Forelimb muscle (tissue), 1 donor: ENCODE data around the gene GPANK1. TPM values are rescaled to one million over a fixed set of nuclear protein-coding genes. Genes with fewer than 3 reads are reported as not detected.

ENCODE experiments used
- DNase-seq: peaks from one replicate; pipeline ENCODE4 v3.0.0-alpha.2; 2013; ENCODE audit warnings: low read depth
- polyA plus RNA-seq: library from polyadenylated mRNA; unstranded; fragments of 120-200 nt; gene quantifications from one replicate; pipeline ENCODE4 v1.2.1, GENCODE V29; 2013; ENCODE audit not compliant: insufficient read length

GPANK1 gene
- polyA plus RNA-seq, 1 donor = 14.1 TPM

- no peak for DNase-seq
These were observed 21.8 kb downstream of the GPANK1 start for GRCh38 chr6:31642798-31643570.

GRCh38 chr6:31641370-31641769 is 23.4 kb downstream of the GPANK1 start:
- DNase-seq = no peak

DNA sequence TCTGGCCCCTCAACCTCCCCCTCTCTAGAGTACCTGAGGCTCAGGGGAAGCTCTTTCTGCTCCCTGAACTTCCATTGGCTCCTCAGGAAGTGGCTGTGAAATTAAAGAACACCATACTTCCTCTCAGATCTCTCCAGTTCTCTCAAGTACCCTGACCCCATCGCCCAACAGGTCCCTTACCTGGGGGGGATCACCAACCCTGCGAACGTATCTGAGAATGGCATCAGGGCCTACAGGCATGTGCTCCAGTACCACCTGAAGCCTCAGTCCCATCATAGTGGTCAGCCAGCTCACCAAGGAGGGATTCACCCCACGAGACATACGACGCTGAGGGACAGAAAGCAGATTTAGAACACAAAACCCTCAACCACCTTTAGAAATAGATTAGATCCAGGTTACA is 24.2 kb downstream of the GPANK1 start:
- no peak for DNase-seq

DNA sequence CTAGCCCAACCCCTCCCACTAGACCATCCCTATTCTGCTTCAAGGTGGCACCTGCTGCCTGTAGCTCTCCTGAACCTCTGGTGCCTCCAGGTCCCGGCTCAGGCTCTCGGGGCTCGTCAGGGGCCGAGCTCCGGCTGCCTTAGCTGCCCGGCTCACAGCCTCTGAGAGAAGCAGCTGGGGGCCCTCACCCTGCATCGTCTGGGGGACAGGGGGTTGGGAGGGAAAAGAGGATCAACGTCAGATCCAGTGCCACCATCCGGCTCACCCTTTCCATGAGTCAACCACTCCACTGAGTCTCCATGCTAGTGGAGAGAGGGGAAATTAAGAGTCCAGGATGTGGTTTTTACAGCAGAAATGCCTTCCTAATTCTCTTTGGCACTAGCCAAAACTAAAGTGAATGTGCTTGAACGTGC is 25.3 kb downstream of the GPANK1 start:
- no peak for DNase-seq

- no peak for DNase-seq
These were observed 25.8 kb downstream of the GPANK1 start for GRCh38 chr6:31639043-31639442.

- DNase-seq = no peak
These were observed 27.9 kb downstream of the GPANK1 start for GRCh38 chr6:31636698-31637596.

- no peak for DNase-seq
These were observed 29.7 kb downstream of the GPANK1 start for GRCh38 chr6:31634969-31635575.

- no peak for DNase-seq
These were observed 30.7 kb downstream of the GPANK1 start for GRCh38 chr6:31634131-31634530.

GRCh38 chr6:31633447-31633846 is 31.4 kb downstream of the GPANK1 start:
- no peak for DNase-seq

GRCh38 chr6:31632279-31632946 is 32.4 kb downstream of the GPANK1 start:
- no peak for DNase-seq

DNA sequence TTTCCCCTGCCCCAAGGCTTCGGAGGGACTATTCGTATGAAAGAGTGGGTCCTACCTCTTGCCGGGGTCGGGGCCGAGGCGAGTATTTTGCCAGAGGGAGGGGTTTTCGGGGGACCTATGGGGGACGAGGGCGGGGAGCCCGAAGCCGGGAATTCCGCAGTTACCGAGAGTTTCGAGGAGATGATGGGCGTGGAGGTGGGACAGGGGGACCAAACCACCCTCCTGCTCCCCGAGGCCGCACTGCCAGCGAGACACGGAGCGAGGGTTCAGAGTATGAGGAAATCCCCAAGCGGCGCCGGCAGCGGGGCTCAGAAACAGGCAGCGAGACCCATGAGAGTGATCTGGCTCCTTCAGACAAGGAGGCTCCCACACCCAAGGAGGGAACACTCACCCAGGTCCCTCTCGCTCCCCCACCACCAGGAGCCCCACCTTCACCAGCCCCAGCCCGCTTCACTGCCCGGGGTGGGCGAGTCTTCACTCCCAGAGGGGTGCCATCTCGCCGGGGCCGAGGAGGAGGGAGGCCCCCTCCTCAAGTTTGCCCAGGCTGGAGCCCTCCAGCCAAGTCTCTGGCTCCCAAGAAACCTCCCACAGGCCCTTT is 33.0 kb downstream of the GPANK1 start:
- no peak for DNase-seq

DNA sequence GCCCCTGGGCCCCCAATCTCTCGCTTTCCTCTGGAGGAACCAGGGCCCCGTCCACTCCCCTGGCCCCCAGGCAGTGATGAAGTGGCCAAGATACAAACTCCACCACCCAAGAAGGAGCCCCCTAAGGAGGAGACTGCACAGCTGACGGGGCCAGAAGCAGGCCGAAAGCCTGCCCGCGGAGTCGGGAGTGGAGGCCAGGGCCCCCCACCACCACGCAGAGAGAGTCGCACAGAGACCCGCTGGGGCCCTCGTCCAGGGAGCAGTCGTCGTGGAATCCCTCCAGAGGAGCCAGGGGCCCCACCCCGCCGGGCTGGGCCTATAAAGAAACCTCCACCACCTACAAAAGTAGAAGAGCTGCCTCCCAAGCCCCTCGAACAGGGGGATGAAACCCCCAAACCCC is 33.6 kb downstream of the GPANK1 start:
- no peak for DNase-seq

GRCh38 chr6:31630177-31630934 is 34.4 kb downstream of the GPANK1 start:
- DNase-seq = no peak

DNA sequence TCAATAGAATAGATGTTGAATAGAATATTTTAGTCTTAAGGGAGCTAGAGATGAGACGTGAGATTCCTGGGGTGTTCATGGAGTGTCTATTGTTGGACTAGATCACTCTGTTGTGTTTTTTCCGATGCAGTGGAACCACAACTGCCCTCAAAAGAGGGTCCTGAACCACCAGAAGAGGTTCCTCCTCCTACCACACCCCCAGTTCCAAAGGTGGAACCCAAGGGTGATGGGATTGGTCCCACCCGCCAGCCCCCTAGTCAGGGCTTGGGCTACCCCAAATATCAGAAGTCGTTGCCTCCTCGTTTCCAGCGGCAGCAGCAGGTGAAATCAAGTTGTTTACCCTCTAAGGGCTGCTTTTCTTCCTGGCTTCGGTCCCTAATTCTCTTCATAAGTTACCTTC is 35.8 kb downstream of the GPANK1 start:
- no peak for DNase-seq

- no peak for DNase-seq
These were observed 37.0 kb downstream of the GPANK1 start for GRCh38 chr6:31627690-31628287.

DNA sequence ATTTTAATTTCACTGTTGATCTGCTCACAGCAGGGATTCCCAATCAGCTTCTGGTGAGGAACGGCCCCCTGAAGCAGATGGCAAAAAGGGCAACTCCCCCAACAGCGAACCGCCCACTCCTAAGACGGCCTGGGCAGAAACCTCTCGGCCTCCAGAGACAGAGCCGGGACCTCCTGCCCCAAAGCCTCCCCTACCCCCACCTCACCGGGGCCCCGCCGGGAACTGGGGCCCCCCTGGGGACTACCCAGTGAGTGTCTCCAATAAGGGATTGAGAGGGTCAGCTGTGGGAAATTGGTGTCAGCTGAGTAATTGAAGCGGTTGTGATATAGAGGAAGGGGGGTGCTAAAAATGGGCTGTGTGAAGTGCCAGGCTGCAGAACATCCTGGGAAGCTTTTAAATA is 37.8 kb downstream of the GPANK1 start:
- DNase-seq = no peak

DNA sequence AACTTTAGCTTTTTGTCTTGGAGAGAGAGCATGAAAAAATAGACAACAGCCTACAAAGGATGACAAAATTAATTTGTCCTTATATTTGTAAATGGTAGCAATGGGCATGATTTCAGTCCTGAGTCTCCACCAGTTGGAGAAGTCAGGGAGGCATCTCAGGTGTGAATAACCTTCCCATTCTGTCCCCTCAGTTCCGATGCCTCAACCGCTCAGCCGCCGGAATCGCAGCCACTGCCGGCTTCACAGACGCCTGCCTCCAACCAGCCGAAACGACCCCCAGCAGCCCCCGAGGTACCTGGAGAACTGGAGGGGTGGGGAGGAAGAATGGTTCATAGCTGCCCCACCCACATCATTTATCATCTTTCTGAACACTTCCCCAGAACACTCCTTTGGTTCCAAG is 40.7 kb downstream of the GPANK1 start:
- no peak for DNase-seq

GRCh38 chr6:31622684-31623091 is 42.1 kb downstream of the GPANK1 start:
- DNase-seq = no peak

GRCh38 chr6:31621991-31622390 is 42.8 kb downstream of the GPANK1 start:
- no peak for DNase-seq

GRCh38 chr6:31621320-31621939 is 43.4 kb downstream of the GPANK1 start:
- no peak for DNase-seq
